NCI-H146 treated with DMSO at 0.1 percent for 48 hours (cell line): ENCODE results near the gene KDM2B.

Experiments
- DNase-seq: peaks from one replicate; lab custom pipeline; 2025; ENCODE audit not compliant: unreplicated experiment; lab: John Stamatoyannopoulos, UW

The KDM2B gene

GRCh38 chr12:121465921-121466793 is 114.7 kb downstream of the KDM2B start:
- no peak for DNase-seq

GRCh38 chr12:121464331-121464730 is 116.5 kb downstream of the KDM2B start:
- no peak for DNase-seq

- no peak for DNase-seq
Observed at GRCh38 chr12:121461048-121461447, 119.8 kb downstream of the KDM2B start.

- no peak for DNase-seq
Observed at GRCh38 chr12:121456551-121456950, 124.3 kb downstream of the KDM2B start.

GRCh38 chr12:121455766-121456420 is 124.9 kb downstream of the KDM2B start:
- DNase-seq, result no peak

- DNase-seq, result no peak
Observed at GRCh38 chr12:121454921-121455320, 125.9 kb downstream of the KDM2B start.

GRCh38 chr12:121453629-121454028 is 127.2 kb downstream of the KDM2B start:
- DNase-seq, result no peak

- no peak for DNase-seq
Observed at GRCh38 chr12:121452985-121453360, 127.8 kb downstream of the KDM2B start.

GRCh38 chr12:121452340-121452984 is 128.4 kb downstream of the KDM2B start:
- no peak for DNase-seq

- no peak for DNase-seq
Observed at GRCh38 chr12:121451961-121452339, 128.9 kb downstream of the KDM2B start.

GRCh38 chr12:121448771-121449315 is 132.0 kb downstream of the KDM2B start:
- no peak for DNase-seq

- no peak for DNase-seq
Observed at GRCh38 chr12:121446750-121447149, 134.1 kb downstream of the KDM2B start.

- no peak for DNase-seq
Observed at GRCh38 chr12:121444842-121445202, 136.0 kb downstream of the KDM2B start.

GRCh38 chr12:121443911-121444841 is 136.6 kb downstream of the KDM2B start:
- DNase-seq, result no peak

- peak; percentile 3 for DNase-seq
Observed at GRCh38 chr12:121443193-121443870, 137.5 kb downstream of the KDM2B start.

- DNase-seq, result no peak
Observed at GRCh38 chr12:121442028-121442948, 138.5 kb downstream of the KDM2B start.

- DNase-seq, result no peak
Observed at GRCh38 chr12:121441555-121441954, 139.3 kb downstream of the KDM2B start.

GRCh38 chr12:121440768-121441167 is 140.1 kb downstream of the KDM2B start:
- DNase-seq, result no peak

GRCh38 chr12:121439715-121440114 is 141.1 kb downstream of the KDM2B start:
- no peak for DNase-seq
